Tibial artery (tissue), 4 donors: ENCODE results near the gene POM121.
"Not testable (repeated sequence)": the region's sequence is repeated elsewhere in the genome, so short reads cannot be mapped to it uniquely, and the experiment has no call there.

Source experiments
- DNase-seq, 2 donors: peaks; one replicate each; pipeline ENCODE4 v3.0.0-alpha.2; 2019
- H3K27ac ChIP-seq, 2 donors: fragments of 200-600 bp; sonication (generic) in 1 of 2; 1 replicate in 1 of 2; 2 replicates in 1 of 2; pipeline ENCODE4 v1.5.1; 2018 to 2019; ENCODE audit warnings: mild to moderate bottlenecking in 1 of 2
- H3K27me3 ChIP-seq, 2 donors: fragments of 200-600 bp; sonication (generic) in 1 of 2; one replicate each; pipeline versions ENCODE4 v1.5.1 to v1.6.0; 2016 to 2019
- H3K36me3 ChIP-seq, 3 donors: fragments of 200-600 bp; sonication (generic) in 2 of 3; one replicate each; pipeline ENCODE4 v1.5.1; 2016 to 2019; ENCODE audit warnings: mild to moderate bottlenecking in 2 of 3
- H3K4me1 ChIP-seq, 4 donors: fragments of 200-600 bp; sonication (generic) in 2 of 4; 1 replicate in 3 of 4; 2 replicates in 1 of 4; pipeline ENCODE4 v1.5.1; 2016 to 2019
- H3K4me3 ChIP-seq, 2 donors: fragments of 200-600 bp; sonication (generic) in 1 of 2; 1 replicate in 1 of 2; 2 replicates in 1 of 2; pipeline ENCODE4 v1.5.1; 2018 to 2019; ENCODE audit warnings: mild to moderate bottlenecking in 2 of 2
- H3K9me3 ChIP-seq, 3 donors: fragments of 200-600 bp; sonication (generic) in 1 of 3; one replicate each; pipeline ENCODE4 v1.5.1; 2016 to 2019
- CTCF ChIP-seq, 2 experiments: fragments of 200-600 bp in 1 of 2; fragments of 450-650 bp in 1 of 2; IDR thresholded peaks; one replicate each; pipeline ENCODE4 v1.5.1; 2017 to 2019; ENCODE audit warnings: antibody characterized with exemption in 2 of 2, mild to moderate bottlenecking in 1 of 2, moderate library complexity in 1 of 2
- intact Hi-C: fragments of 100-400 bp; cut with DNase I; formaldehyde crosslinking; loops from one replicate; pipeline ENCODE4 v1.15.0; 2023; ENCODE audit warnings: low total_unique reads

POM121 gene

GRCh38 chr7:72924733-72925545, at the start of gene POM121:
Gene POM121 (plus strand): TSS chr7:72925095. CDS start chr7:72925122, 27 bp downstream.
- H3K36me3 ChIP-seq: peaks cover 28 to 33% (median 33%) of the 10 kb centered on the region in 3 donors
- no peaks in the 10 kb centered on the region for H3K27me3 ChIP-seq
- DNase-seq: peak; percentile 80 to 88
- H3K9me3 ChIP-seq: no peaks in the 10 kb centered on the region
- peak within 1 kb of the TSS; percentile 83 to 91 for H3K27ac ChIP-seq
- intact Hi-C loops: no loop called here
- peak within 1 kb of the TSS; percentile 73 to 89 for H3K4me3 ChIP-seq
- H3K4me1 ChIP-seq: peaks cover 0 to 27% (median 21%) of the 10 kb centered on the region in 4 donors
- no peak for TF ChIP-seq CTCF (IDR thresholded peaks at IDR 0.05)

DNA sequence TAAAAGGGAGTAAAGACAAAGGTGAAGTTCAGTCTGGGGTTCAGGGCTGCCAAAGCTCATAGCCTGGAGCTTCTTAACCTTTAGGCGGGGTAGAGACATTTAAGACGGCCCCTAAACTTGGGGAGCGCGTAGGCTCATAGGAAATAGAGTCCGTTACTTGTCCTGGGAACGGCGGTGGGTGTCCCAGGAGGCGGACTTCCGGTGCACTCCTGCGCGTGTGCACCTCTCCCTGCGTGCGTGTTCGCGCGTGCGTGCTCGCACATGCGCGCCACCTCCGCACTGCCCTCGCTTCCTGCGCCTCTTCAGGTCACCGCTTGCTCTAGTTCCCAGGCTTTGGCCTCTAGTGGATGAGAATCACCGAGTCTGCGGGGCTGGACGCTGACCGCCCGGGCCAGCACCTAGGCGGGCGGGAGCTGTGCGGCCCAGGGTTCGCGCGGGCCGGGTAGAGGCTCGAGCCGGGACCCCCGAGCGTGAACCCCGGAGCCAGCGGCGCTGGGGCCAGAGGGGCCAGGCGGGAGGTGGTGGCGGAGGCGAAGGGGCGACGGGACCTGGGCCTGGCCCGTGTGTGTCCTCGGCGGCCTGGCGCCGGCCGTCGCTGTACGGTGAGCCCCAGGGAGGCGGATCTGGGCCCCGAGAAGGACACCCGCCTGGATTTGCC, 45.7 kb upstream of the POM121 start:
- H3K36me3 ChIP-seq, H3K9me3 ChIP-seq, intact Hi-C loops, H3K27me3 ChIP-seq: not testable (repeated sequence)
- peaks cover 0 to 14% (median 4%) of the 10 kb centered on the region in 4 donors for H3K4me1 ChIP-seq
- peak overlapping the region; percentile 90 to 91 for H3K27ac ChIP-seq
- DNase-seq: peak; percentile 86 to 93
- peak overlapping the region; percentile 75 to 76 for H3K4me3 ChIP-seq
- peak; percentile 7 to 18 for TF ChIP-seq CTCF (IDR thresholded peaks at IDR 0.05)

DNA sequence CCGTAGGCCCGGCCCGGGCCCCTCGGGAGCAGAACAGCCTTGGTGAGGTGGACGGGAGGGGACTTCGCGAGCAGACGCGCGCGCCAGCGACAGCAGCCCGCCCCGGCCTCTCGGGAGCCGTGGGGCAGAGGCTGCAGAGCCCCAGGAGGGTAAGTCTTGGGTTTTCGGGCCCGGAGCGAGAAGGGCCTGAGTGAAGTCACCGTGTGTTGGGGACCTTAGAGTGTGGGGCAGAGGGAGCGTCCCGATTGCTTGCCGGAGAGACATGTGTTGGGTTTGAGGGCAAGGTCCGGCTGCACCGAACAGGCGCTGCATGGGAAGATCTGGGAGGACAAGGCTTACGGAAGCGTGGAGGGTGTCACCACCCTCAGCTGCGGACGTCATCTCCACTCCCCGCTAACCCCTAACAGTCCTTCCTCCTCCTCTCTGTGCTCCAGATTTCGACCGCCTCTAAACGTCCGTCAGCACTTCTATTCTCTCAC, 45.1 kb upstream of the POM121 start:
- intact Hi-C loops, H3K27me3 ChIP-seq, H3K36me3 ChIP-seq, H3K9me3 ChIP-seq: not testable (repeated sequence)
- Histone ChIP-seq H3K4me3 (peak overlapping the region; percentile 75 to 76), H3K4me1 (peaks cover 0 to 14% (median 4%) of the 10 kb centered on the region in 4 donors), H3K27ac (peak overlapping the region; percentile 90 to 91)
- peak; percentile 51 to 73 for DNase-seq

GRCh38 chr7:72891750-72892149, 33.1 kb upstream of the POM121 start:
- H3K27ac ChIP-seq, intact Hi-C loops, H3K9me3 ChIP-seq, H3K4me3 ChIP-seq, DNase-seq, H3K27me3 ChIP-seq, H3K4me1 ChIP-seq: not testable (repeated sequence)
- peaks cover 37 to 48% (median 48%) of the 10 kb centered on the region in 3 donors for H3K36me3 ChIP-seq

DNA sequence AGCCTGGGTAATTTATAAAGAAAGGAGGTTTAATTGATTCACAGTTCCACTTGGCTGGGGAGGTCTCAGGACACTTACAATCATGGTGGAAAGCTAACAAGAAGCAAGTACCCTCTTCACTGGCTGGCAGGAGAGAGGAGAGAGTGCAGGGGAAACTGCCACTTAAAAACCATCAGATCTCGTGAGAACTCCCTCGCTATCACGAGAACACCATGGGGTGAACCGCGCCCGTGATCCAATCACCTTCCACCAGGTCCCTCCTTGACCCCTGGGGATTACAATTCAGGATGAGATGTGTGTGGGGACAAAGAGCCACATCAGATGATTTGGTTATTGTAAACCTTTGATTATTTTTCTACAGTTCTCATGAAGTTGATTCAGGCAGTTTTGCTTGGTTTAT, 20.2 kb upstream of the POM121 start:
- H3K9me3 ChIP-seq, H3K4me1 ChIP-seq, H3K27me3 ChIP-seq, intact Hi-C loops, H3K27ac ChIP-seq, H3K4me3 ChIP-seq, DNase-seq: not testable (repeated sequence)
- peaks cover 10 to 43% (median 25%) of the 10 kb centered on the region in 3 donors for H3K36me3 ChIP-seq

DNA sequence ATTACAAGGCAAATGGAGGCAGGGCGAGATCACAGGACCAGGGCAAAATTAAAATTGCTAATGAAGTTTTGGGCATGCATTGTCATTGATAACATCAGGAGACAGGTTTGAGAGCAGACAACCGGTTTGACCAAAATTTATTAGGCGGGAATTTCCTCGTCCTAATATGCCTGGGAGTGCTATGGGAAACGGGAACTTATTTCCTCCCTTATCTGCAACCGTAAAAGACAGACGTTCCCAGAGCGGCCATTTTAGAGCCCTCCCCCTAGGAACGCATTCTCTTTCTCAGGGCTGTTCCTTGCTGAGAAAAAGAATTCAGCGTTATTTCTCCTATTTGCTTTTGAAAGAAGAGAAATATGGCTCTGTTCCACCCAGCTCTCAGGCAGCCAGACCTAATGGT, 16.5 kb upstream of the POM121 start:
- DNase-seq, intact Hi-C loops, H3K9me3 ChIP-seq, H3K4me1 ChIP-seq, H3K4me3 ChIP-seq, H3K27ac ChIP-seq, H3K27me3 ChIP-seq: not testable (repeated sequence)
- peaks cover 2 to 35% (median 5%) of the 10 kb centered on the region in 3 donors for H3K36me3 ChIP-seq

- DNase-seq, H3K27ac ChIP-seq: not testable (repeated sequence)
Observed at GRCh38 chr7:72911395-72911794, 13.5 kb upstream of the POM121 start.

DNA sequence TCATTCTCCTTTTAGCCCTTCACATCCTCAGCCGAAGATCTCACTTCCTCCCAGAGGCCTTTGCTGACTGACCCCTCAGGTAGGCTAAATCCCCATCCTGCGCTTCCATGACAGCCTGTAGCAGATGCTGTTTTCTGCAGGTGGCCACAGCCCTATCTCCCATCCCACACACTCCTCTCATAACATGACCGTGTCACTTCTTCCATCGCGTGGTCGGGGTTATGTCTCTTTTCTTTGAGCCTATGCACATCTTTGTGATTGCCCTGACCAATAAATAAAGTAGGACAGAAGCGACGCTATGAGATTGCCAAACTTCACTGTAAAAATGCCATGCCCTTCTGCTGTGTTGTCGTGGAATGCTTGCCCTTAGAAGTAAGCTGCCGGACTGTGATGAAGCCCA, 11.1 kb upstream of the POM121 start:
- H3K4me1 ChIP-seq, H3K27me3 ChIP-seq, H3K27ac ChIP-seq, intact Hi-C loops, H3K4me3 ChIP-seq, DNase-seq, H3K9me3 ChIP-seq: not testable (repeated sequence)
- H3K36me3 ChIP-seq: peaks cover 3 to 30% (median 11%) of the 10 kb centered on the region in 3 donors

More at GRCh38 chr7:72911395-72911794, 13.5 kb upstream of the POM121 start:
- H3K4me3 ChIP-seq, H3K9me3 ChIP-seq, intact Hi-C loops, H3K27me3 ChIP-seq, H3K4me1 ChIP-seq: not testable (repeated sequence)
- peaks cover 3 to 30% (median 11%) of the 10 kb centered on the region in 3 donors for H3K36me3 ChIP-seq
